H9 (cell line): ENCODE measurements around the gene HAPLN2. TPM values are rescaled to one million over a fixed set of nuclear protein-coding genes. Genes with fewer than 3 reads are reported as not detected.

ENCODE experiments used
- DNase-seq: peaks from one replicate; pipeline ENCODE4 v3.0.0-alpha.2; 2017
- H2AFZ ChIP-seq: one replicate; pipeline ENCODE4 v1.6.1; 2013; ENCODE audit warnings: mild to moderate bottlenecking, low read length, control low read depth, moderate library complexity
- H2AK5ac ChIP-seq: 2 replicates; pipeline ENCODE4 v1.6.1; 2013; ENCODE audit warnings: low read length, control low read depth, mixed read lengths; ENCODE audit not compliant: insufficient read length
- H2BK120ac ChIP-seq: one replicate; pipeline ENCODE4 v1.6.1; 2013; ENCODE audit warnings: low read depth, mild to moderate bottlenecking, low read length, control low read depth, inconsistent platforms; ENCODE audit not compliant: poor library complexity, severe bottlenecking
- H2BK12ac ChIP-seq: 2 replicates; pipeline ENCODE4 v1.6.1; 2013; ENCODE audit warnings: low read length, control low read depth, mixed read lengths, low read depth; ENCODE audit not compliant: insufficient read length
- H2BK15ac ChIP-seq: 2 replicates; pipeline ENCODE4 v1.6.1; 2013; ENCODE audit warnings: low read depth, low read length, control low read depth
- H2BK20ac ChIP-seq: one replicate; pipeline ENCODE4 v1.6.1; 2013; ENCODE audit warnings: low read depth, mild to moderate bottlenecking, low read length, control low read depth, inconsistent platforms; ENCODE audit not compliant: poor library complexity, severe bottlenecking
- H2BK5ac ChIP-seq: 2 replicates; pipeline ENCODE4 v1.6.1; 2013; ENCODE audit warnings: low read length, control low read depth, mixed read lengths; ENCODE audit not compliant: insufficient read length
- H3K14ac ChIP-seq: 2 replicates; pipeline ENCODE4 v1.6.1; 2013; ENCODE audit warnings: low read length, control low read depth; ENCODE audit not compliant: insufficient read depth
- H3K18ac ChIP-seq: 2 replicates; pipeline ENCODE4 v1.6.1; 2013; ENCODE audit warnings: low read depth, mild to moderate bottlenecking, mixed read lengths, low read length, control low read depth; ENCODE audit not compliant: insufficient read length
- H3K23ac ChIP-seq: 2 replicates; pipeline ENCODE4 v1.6.1; 2013; ENCODE audit warnings: low read length, control low read depth, mixed read lengths, low read depth; ENCODE audit not compliant: insufficient read length
- H3K23me2 ChIP-seq: 2 replicates; pipeline ENCODE4 v1.6.1; 2013; ENCODE audit warnings: low read depth, mild to moderate bottlenecking, mixed read lengths, low read length, control low read depth; ENCODE audit not compliant: insufficient read length, poor library complexity, severe bottlenecking
- H3K27ac ChIP-seq: 2 replicates; pipeline ENCODE4 v1.5.1; 2013; ENCODE audit warnings: low read length, control low read depth, mixed read lengths, low read depth; ENCODE audit not compliant: insufficient read length
- H3K27me3 ChIP-seq: 2 replicates; pipeline ENCODE4 v1.6.1; 2013; ENCODE audit warnings: low read length, control low read depth, inconsistent platforms; ENCODE audit not compliant: insufficient read depth
- H3K4ac ChIP-seq: 2 replicates; pipeline ENCODE4 v1.6.1; 2013; ENCODE audit warnings: low read depth, mild to moderate bottlenecking, control low read depth, inconsistent platforms, low read length, moderate library complexity
- H3K4me1 ChIP-seq: 2 replicates; pipeline ENCODE4 v1.6.1; 2013; ENCODE audit warnings: low read length, control low read depth, inconsistent platforms; ENCODE audit not compliant: insufficient read depth
- H3K4me2 ChIP-seq: 2 replicates; pipeline ENCODE4 v1.6.1; 2013; ENCODE audit warnings: low read length, control low read depth, mixed read lengths; ENCODE audit not compliant: insufficient read length, insufficient read depth
- H3K56ac ChIP-seq: 2 replicates; pipeline ENCODE4 v1.6.1; 2013; ENCODE audit warnings: low read depth, mild to moderate bottlenecking, mixed read lengths, low read length, control low read depth; ENCODE audit not compliant: insufficient read length
- H3K79me1 ChIP-seq: 2 replicates; pipeline ENCODE4 v1.6.1; 2013; ENCODE audit warnings: low read depth, mild to moderate bottlenecking, moderate library complexity, low read length, control low read depth, inconsistent platforms; ENCODE audit not compliant: insufficient read depth, poor library complexity, severe bottlenecking
- H3K79me2 ChIP-seq: 2 replicates; pipeline ENCODE4 v1.6.1; 2013; ENCODE audit warnings: low read length, control low read depth, inconsistent platforms; ENCODE audit not compliant: insufficient read depth
- H3K9ac ChIP-seq: 2 replicates; pipeline ENCODE4 v1.6.1; 2013; ENCODE audit warnings: low read length, control low read depth, mixed read lengths; ENCODE audit not compliant: insufficient read length; ENCODE audit errors: extremely low read depth
- H3K9me3 ChIP-seq: one replicate; pipeline ENCODE4 v1.6.1; 2013; ENCODE audit warnings: low read depth, low read length, inconsistent platforms; ENCODE audit not compliant: control insufficient read depth
- H3T11ph ChIP-seq: one replicate; pipeline ENCODE4 v1.6.1; 2013; ENCODE audit warnings: mild to moderate bottlenecking, low read length, control low read depth, inconsistent platforms
- H4K20me1 ChIP-seq: one replicate; pipeline ENCODE4 v1.6.1; 2013; ENCODE audit not compliant: control insufficient read depth, insufficient read length, insufficient read depth
- H4K5ac ChIP-seq: 2 replicates; pipeline ENCODE4 v1.6.1; 2013; ENCODE audit warnings: low read depth, mild to moderate bottlenecking, mixed read lengths, low read length, control low read depth; ENCODE audit not compliant: insufficient read length
- H4K8ac ChIP-seq: replicated peaks from 2 replicates; pipeline ENCODE4 v1.6.1; 2013; ENCODE audit warnings: low read length, control low read depth, mixed read lengths, low read depth; ENCODE audit not compliant: insufficient read length
- H4K91ac ChIP-seq: 2 replicates; pipeline ENCODE4 v1.6.1; 2013; ENCODE audit warnings: low read depth, mild to moderate bottlenecking, moderate library complexity, mixed read lengths, low read length, control low read depth; ENCODE audit not compliant: insufficient read length
- H3K27ac Mint-ChIP-seq, 3 experiments: 2 replicates in 2 of 3; 3 replicates in 1 of 3; pipeline ENCODE4 v1.8.0; 2020 to 2021; ENCODE audit warnings: mixed read lengths in 3 of 3, mild to moderate bottlenecking in 1 of 3, moderate library complexity in 1 of 3
- H3K27me3 Mint-ChIP-seq: 2 replicates; pipeline ENCODE4 v1.8.0; 2021; ENCODE audit warnings: low read depth, mild to moderate bottlenecking, moderate library complexity, mixed read lengths
- H3K36me3 Mint-ChIP-seq, 3 experiments: 2 replicates in 2 of 3; 3 replicates in 1 of 3; pipeline ENCODE4 v1.8.0; 2020 to 2021; ENCODE audit warnings: low read depth in 3 of 3, mixed read lengths in 3 of 3; ENCODE audit not compliant: insufficient read depth in 1 of 3
- H3K4me1 Mint-ChIP-seq, 2 experiments: 2 replicates each; pipeline ENCODE4 v1.8.0; 2020; ENCODE audit warnings: mixed read lengths in 2 of 2
- H3K4me3 Mint-ChIP-seq, 2 experiments: 2 replicates in 1 of 2; 3 replicates in 1 of 2; pipeline ENCODE4 v1.8.0; 2020 to 2021; ENCODE audit warnings: mild to moderate bottlenecking in 2 of 2, mixed read lengths in 2 of 2, moderate library complexity in 1 of 2
- H3K9me3 Mint-ChIP-seq, 2 experiments: 2 replicates in 1 of 2; 3 replicates in 1 of 2; pipeline ENCODE4 v1.8.0; 2020; ENCODE audit warnings: mild to moderate bottlenecking in 2 of 2, mixed read lengths in 2 of 2, moderate library complexity in 1 of 2
- WGBS: extraction: QIAGEN DNeasy Blood & Tissue Kit; methylation state at CpG from one replicate; pipeline ENCODE4 v1.1.7; 2013; ENCODE audit warnings: missing lambda C conversion rate, low lambda C conversion rate, mixed read lengths; ENCODE audit not compliant: insufficient read length; ENCODE audit errors: extremely low coverage; 5-methylcytosine and 5-hydroxymethylcytosine counted together
- total RNA-seq: library from RNA; stranded (reverse); gene quantifications from 2 replicates; pipeline ENCODE4 v1.2.1, GENCODE V29; 2021
- TF ChIP-seq, protein P1 (sequence below): fragments of 200-600 bp; sonication (generic); conservative IDR thresholded peaks from 3 replicates; pipeline ENCODE4 v1.8.0; 2021; ENCODE audit warnings: antibody characterized with exemption, mild to moderate bottlenecking

Gene HAPLN2
- total RNA-seq, 1 experiment from 2014 or later = 0.46 TPM

DNA sequence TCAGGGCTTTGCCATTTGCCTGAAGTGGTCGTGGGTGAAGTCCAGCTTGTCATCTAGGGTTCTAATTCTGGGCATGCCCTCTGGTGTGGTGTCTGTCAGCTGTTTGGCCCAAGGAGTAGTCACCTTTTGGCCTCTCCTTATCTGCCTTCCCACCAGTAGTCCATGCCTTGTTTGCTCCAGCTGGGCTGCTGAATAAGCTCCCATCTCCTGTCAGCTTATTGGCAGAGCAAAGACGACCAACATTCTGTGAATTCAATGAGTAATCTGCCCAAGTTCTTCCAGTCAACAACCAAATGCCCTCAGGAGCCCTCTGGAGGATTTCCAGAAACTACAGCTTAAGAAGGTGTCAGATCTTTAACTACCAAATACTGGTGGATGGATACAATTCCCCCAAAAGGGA, 29.7 kb downstream of the HAPLN2 start:
- Histone ChIP-seq H3K18ac (no peak overlapping the region), H2AFZ (no peak overlapping the region), H3K79me2 (no peaks in the 10 kb centered on the region), H3K56ac (no peak overlapping the region), H2BK120ac (no peak overlapping the region), H3K23ac (no peak overlapping the region), H3K4me1 (no peaks in the 10 kb centered on the region), H3K79me1 (no peaks in the 10 kb centered on the region), H4K5ac (no peak overlapping the region), H3K27ac (no peak overlapping the region), H3K4me2 (no peak overlapping the region), H4K8ac (no peak overlapping the region), H2AK5ac (no peak overlapping the region), H2BK12ac (no peak overlapping the region), H2BK15ac (no peak overlapping the region), H3K4ac (no peak overlapping the region), H3T11ph (no peak overlapping the region), H2BK20ac (no peak overlapping the region), H3K9me3 (no peaks in the 10 kb centered on the region), H3K27me3 (no peaks in the 10 kb centered on the region; the same call in 1 of the 2 replicates), H3K14ac (no peak overlapping the region), H3K23me2 (no peaks in the 10 kb centered on the region), H3K9ac (no peak overlapping the region), H4K20me1 (no peaks in the 10 kb centered on the region), H2BK5ac (no peak overlapping the region), H4K91ac (no peak overlapping the region)
- Mint-ChIP-seq H3K27ac (no peak overlapping the region), H3K9me3 (no peaks in the 10 kb centered on the region; a peak in 1 of 5 replicates), H3K27me3 (peaks cover 93% of the 10 kb centered on the region), H3K4me1 (peaks cover 4 to 8% of the 10 kb centered on the region in 2 experiments; a peak in 3 of 4 replicates), H3K4me3 (no peak overlapping the region; a peak in 1 of 5 replicates), H3K36me3 (no peaks in the 10 kb centered on the region)
- TF ChIP-seq, protein P1, sequence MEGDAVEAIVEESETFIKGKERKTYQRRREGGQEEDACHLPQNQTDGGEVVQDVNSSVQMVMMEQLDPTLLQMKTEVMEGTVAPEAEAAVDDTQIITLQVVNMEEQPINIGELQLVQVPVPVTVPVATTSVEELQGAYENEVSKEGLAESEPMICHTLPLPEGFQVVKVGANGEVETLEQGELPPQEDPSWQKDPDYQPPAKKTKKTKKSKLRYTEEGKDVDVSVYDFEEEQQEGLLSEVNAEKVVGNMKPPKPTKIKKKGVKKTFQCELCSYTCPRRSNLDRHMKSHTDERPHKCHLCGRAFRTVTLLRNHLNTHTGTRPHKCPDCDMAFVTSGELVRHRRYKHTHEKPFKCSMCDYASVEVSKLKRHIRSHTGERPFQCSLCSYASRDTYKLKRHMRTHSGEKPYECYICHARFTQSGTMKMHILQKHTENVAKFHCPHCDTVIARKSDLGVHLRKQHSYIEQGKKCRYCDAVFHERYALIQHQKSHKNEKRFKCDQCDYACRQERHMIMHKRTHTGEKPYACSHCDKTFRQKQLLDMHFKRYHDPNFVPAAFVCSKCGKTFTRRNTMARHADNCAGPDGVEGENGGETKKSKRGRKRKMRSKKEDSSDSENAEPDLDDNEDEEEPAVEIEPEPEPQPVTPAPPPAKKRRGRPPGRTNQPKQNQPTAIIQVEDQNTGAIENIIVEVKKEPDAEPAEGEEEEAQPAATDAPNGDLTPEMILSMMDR = no peak; the same call in 2 of the 3 replicates
- no CpG with 5 or more reads among the region's 2 CpGs for WGBS
- DNase-seq = no peak
